Activated T-helper 2 cell treated with anti-CD3 and anti-CD28 coated beads, Interferon-gamma antibody, Interleukin-2, Interleukin-4, amounts not matched to agents 10 μg/mL and 5 μg/mL and 100 μg/mL, durations not matched to agents 14 hours and 24 hours and 36 hours (primary cell): ENCODE data around the gene CAMTA1. TPM values are rescaled to one million over a fixed set of nuclear protein-coding genes. Genes with fewer than 3 reads are reported as not detected.
"Not testable (repeated sequence)": the region's sequence is repeated elsewhere in the genome, so short reads cannot be mapped to it uniquely, and the experiment has no call there.

Source experiments
- DNase-seq: peaks from one replicate; pipeline ENCODE4 v3.0.0; 2021; ENCODE audit warnings: low spot score
- H3K27ac Mint-ChIP-seq: one replicate; pipeline ENCODE4 v1.8.0; 2021; ENCODE audit warnings: mixed read lengths
- H3K27me3 Mint-ChIP-seq: one replicate; pipeline ENCODE4 v1.8.0; 2021; ENCODE audit warnings: low read depth, mixed read lengths
- H3K36me3 Mint-ChIP-seq: one replicate; pipeline ENCODE4 v1.8.0; 2021; ENCODE audit warnings: low read depth, mixed read lengths
- H3K4me1 Mint-ChIP-seq: one replicate; pipeline ENCODE4 v1.8.0; 2021; ENCODE audit warnings: low read depth, mixed read lengths
- H3K4me3 Mint-ChIP-seq: one replicate; pipeline ENCODE4 v1.8.0; 2021; ENCODE audit warnings: low read depth, mild to moderate bottlenecking, moderate library complexity, mixed read lengths
- H3K9me3 Mint-ChIP-seq: one replicate; pipeline ENCODE4 v1.8.0; 2021; ENCODE audit warnings: mixed read lengths
- intact Hi-C: fragments of 100-400 bp; cut with micrococcal nuclease; formaldehyde crosslinking; loops from one replicate; pipeline ENCODE4 v1.15.1; 2023
- total RNA-seq: library from RNA; stranded (reverse); gene quantifications from 2 replicates; pipeline ENCODE4 v1.2.3, GENCODE V29; 2022

Gene CAMTA1
- total RNA-seq, 1 donor from 2014 or later = 62.9 TPM

- Mint-ChIP-seq H3K4me3 (no peak overlapping the region), H3K36me3 (no peaks in the 10 kb centered on the region), H3K27ac (no peak overlapping the region), H3K4me1 (no peaks in the 10 kb centered on the region), H3K27me3 (no peaks in the 10 kb centered on the region), H3K9me3 (no peaks in the 10 kb centered on the region)
- DNase-seq = no peak
- intact Hi-C loops = no loop called here
These were observed 804.0 kb downstream of the CAMTA1 start for GRCh38 chr1:7589080-7589735.

- no peak for DNase-seq
- intact Hi-C loops = no loop called here
- Mint-ChIP-seq H3K4me3 (no peak overlapping the region), H3K4me1 (no peaks in the 10 kb centered on the region), H3K36me3 (no peaks in the 10 kb centered on the region), H3K9me3 (no peaks in the 10 kb centered on the region), H3K27ac (no peak overlapping the region), H3K27me3 (no peaks in the 10 kb centered on the region)
These were observed 804.6 kb downstream of the CAMTA1 start for GRCh38 chr1:7589774-7590425.

- no peak for DNase-seq
These were observed 805.2 kb downstream of the CAMTA1 start for GRCh38 chr1:7590426-7590790.

GRCh38 chr1:7591565-7591964 lies 806.3 kb downstream of the CAMTA1 start:
- Mint-ChIP-seq H3K27ac (no peak overlapping the region), H3K4me3 (no peak overlapping the region)
- no peak for DNase-seq

More at GRCh38 chr1:7590426-7590790, 805.2 kb downstream of the CAMTA1 start:
- Mint-ChIP-seq H3K27me3 (no peaks in the 10 kb centered on the region), H3K27ac (no peak overlapping the region), H3K36me3 (no peaks in the 10 kb centered on the region), H3K4me1 (no peaks in the 10 kb centered on the region), H3K9me3 (no peaks in the 10 kb centered on the region), H3K4me3 (no peak overlapping the region)
- intact Hi-C loops = no loop called here

GRCh38 chr1:7592120-7592798 lies 807.0 kb downstream of the CAMTA1 start:
- Mint-ChIP-seq H3K4me1 (no peaks in the 10 kb centered on the region), H3K27ac (no peak overlapping the region), H3K27me3 (no peaks in the 10 kb centered on the region), H3K4me3 (no peak overlapping the region), H3K9me3 (no peaks in the 10 kb centered on the region), H3K36me3 (no peaks in the 10 kb centered on the region)
- no peak for DNase-seq
- intact Hi-C loops = no loop called here

More at GRCh38 chr1:7591565-7591964, 806.3 kb downstream of the CAMTA1 start:
- Mint-ChIP-seq H3K9me3 (no peaks in the 10 kb centered on the region), H3K36me3 (no peaks in the 10 kb centered on the region), H3K27me3 (no peaks in the 10 kb centered on the region), H3K4me1 (no peaks in the 10 kb centered on the region)
- intact Hi-C loops = no loop called here

GRCh38 chr1:7594002-7594713 lies 808.9 kb downstream of the CAMTA1 start:
- no peak overlapping the region for H3K4me3 Mint-ChIP-seq
- no peak for DNase-seq
- no peaks in the 10 kb centered on the region for H3K9me3 Mint-ChIP-seq
- intact Hi-C loops = no loop called here
- no peaks in the 10 kb centered on the region for H3K4me1 Mint-ChIP-seq
- H3K27me3 Mint-ChIP-seq = no peaks in the 10 kb centered on the region
- no peak overlapping the region for H3K27ac Mint-ChIP-seq
- no peaks in the 10 kb centered on the region for H3K36me3 Mint-ChIP-seq

GRCh38 chr1:7594714-7595295 lies 809.6 kb downstream of the CAMTA1 start:
- Mint-ChIP-seq H3K27me3 (no peaks in the 10 kb centered on the region), H3K27ac (no peak overlapping the region), H3K9me3 (no peaks in the 10 kb centered on the region), H3K36me3 (no peaks in the 10 kb centered on the region), H3K4me1 (no peaks in the 10 kb centered on the region), H3K4me3 (no peak overlapping the region)
- no peak for DNase-seq
- intact Hi-C loops = no loop called here

GRCh38 chr1:7595336-7595735 lies 810.1 kb downstream of the CAMTA1 start:
- no peak for DNase-seq
- Mint-ChIP-seq H3K27me3 (no peaks in the 10 kb centered on the region), H3K9me3 (no peaks in the 10 kb centered on the region), H3K4me3 (no peak overlapping the region), H3K36me3 (no peaks in the 10 kb centered on the region), H3K4me1 (no peaks in the 10 kb centered on the region), H3K27ac (no peak overlapping the region)
- intact Hi-C loops = no loop called here

GRCh38 chr1:7596126-7596965 lies 811.1 kb downstream of the CAMTA1 start:
- no peak overlapping the region for H3K4me3 Mint-ChIP-seq

GRCh38 chr1:7598058-7598457 lies 812.8 kb downstream of the CAMTA1 start:
- H3K36me3 Mint-ChIP-seq, DNase-seq, H3K27me3 Mint-ChIP-seq, H3K27ac Mint-ChIP-seq, H3K4me1 Mint-ChIP-seq, H3K9me3 Mint-ChIP-seq, H3K4me3 Mint-ChIP-seq, intact Hi-C loops: not testable (repeated sequence)

More at GRCh38 chr1:7596126-7596965, 811.1 kb downstream of the CAMTA1 start:
- Mint-ChIP-seq H3K27me3 (no peaks in the 10 kb centered on the region), H3K27ac (no peak overlapping the region), H3K4me1 (no peaks in the 10 kb centered on the region), H3K9me3 (no peaks in the 10 kb centered on the region), H3K36me3 (no peaks in the 10 kb centered on the region)
- DNase-seq = no peak
- intact Hi-C loops = no loop called here

GRCh38 chr1:7604906-7605305 lies 819.7 kb downstream of the CAMTA1 start:
- intact Hi-C loops, H3K27ac Mint-ChIP-seq, H3K4me3 Mint-ChIP-seq, H3K27me3 Mint-ChIP-seq, H3K36me3 Mint-ChIP-seq, H3K9me3 Mint-ChIP-seq, DNase-seq, H3K4me1 Mint-ChIP-seq: not testable (repeated sequence)

GRCh38 chr1:7606096-7606495 lies 820.8 kb downstream of the CAMTA1 start:
- H3K36me3 Mint-ChIP-seq = no peaks in the 10 kb centered on the region
- DNase-seq = no peak
- no peaks in the 10 kb centered on the region for H3K4me1 Mint-ChIP-seq
- intact Hi-C loops = no loop called here
- no peak overlapping the region for H3K4me3 Mint-ChIP-seq
- H3K27ac Mint-ChIP-seq = no peak overlapping the region
- no peaks in the 10 kb centered on the region for H3K9me3 Mint-ChIP-seq
- peaks cover 3% of the 10 kb centered on the region for H3K27me3 Mint-ChIP-seq
